NCI-H510A (cell line): Measurements from ENCODE around the gene PRKAG2.

Source experiments
- DNase-seq: peaks from one replicate; lab custom pipeline; 2025; lab: John Stamatoyannopoulos, UW

PRKAG2 gene

DNA sequence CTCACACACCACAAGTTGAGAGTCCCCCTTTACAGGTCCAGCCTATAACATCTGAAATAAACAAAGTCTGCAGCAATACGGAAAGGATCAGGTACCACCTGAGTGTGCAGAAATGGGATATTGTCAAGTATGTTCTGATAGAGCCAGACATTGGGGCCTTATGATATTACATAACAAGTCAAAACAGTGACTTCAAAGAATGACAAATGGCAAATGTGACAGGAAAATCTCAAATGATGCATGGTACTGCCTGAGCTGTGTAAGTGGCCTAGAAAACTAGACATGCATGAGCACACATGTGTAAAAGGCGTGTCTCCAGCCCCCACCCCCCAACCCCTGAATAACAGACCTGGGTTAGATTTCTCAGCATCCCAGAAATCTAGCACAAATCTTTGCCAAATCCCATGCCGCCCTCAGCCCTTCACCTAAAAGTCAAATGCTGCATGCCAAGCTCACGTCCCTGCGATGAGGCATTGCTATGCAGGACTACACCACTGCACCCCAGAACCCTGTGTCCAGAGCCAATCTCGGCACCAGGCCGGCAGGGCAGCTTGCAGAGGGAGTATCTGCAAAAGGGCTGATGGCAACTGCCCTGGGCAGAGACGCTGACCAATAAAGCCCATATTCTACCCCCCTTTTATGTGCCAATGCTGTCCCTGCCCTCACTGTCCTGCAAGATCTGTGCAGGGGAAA is 58.8 kb downstream of the PRKAG2 start:
- no peak for DNase-seq

GRCh38 chr7:151817315-151817690 is 59.6 kb downstream of the PRKAG2 start:
- DNase-seq: no peak

GRCh38 chr7:151816562-151817314 is 60.2 kb downstream of the PRKAG2 start:
- no peak for DNase-seq

DNA sequence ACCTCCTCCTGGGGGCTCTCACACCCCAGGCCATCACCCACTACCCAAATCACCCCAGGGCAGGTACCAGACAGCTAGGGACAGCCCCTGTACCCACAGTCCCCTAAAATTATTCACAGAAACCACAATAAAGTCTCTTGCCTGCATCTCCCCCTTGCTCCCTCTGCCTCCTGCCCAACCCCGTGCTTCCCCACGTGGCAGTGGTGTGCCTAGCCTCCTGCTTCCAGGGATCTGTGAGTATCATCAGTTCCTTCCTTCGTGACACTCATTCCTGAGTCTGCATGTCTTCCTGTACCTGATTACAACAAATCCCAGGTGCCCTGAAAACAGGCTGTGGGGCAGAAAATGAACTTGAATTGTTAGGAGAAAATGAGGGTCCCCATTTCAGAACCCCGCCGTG is 61.5 kb downstream of the PRKAG2 start:
- no peak for DNase-seq

- DNase-seq: no peak
Observed at GRCh38 chr7:151814400-151815009, 62.4 kb downstream of the PRKAG2 start.

GRCh38 chr7:151813997-151814396 is 62.9 kb downstream of the PRKAG2 start:
- no peak for DNase-seq

DNA sequence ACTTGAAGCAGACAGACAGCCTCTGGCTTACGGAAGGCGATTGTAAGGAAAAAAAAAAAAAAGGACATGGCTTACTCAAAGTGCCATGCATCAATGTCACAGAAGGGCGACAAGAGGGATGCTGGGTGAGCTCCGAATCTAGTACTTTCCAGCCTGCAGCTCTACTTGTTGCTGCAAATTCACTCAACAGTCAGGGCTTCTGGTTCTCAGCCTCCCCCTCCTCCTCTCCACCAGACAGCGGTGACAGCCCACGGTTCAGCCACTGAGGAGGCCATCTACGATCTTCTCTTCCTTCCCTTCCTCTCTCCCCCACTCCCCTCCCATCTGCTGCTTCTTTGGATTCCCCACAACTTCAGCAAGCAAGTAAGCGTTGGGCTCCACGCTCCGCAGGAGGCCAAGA is 63.5 kb downstream of the PRKAG2 start:
- DNase-seq: no peak

- DNase-seq: no peak
Observed at GRCh38 chr7:151812967-151813366, 63.9 kb downstream of the PRKAG2 start.

DNA sequence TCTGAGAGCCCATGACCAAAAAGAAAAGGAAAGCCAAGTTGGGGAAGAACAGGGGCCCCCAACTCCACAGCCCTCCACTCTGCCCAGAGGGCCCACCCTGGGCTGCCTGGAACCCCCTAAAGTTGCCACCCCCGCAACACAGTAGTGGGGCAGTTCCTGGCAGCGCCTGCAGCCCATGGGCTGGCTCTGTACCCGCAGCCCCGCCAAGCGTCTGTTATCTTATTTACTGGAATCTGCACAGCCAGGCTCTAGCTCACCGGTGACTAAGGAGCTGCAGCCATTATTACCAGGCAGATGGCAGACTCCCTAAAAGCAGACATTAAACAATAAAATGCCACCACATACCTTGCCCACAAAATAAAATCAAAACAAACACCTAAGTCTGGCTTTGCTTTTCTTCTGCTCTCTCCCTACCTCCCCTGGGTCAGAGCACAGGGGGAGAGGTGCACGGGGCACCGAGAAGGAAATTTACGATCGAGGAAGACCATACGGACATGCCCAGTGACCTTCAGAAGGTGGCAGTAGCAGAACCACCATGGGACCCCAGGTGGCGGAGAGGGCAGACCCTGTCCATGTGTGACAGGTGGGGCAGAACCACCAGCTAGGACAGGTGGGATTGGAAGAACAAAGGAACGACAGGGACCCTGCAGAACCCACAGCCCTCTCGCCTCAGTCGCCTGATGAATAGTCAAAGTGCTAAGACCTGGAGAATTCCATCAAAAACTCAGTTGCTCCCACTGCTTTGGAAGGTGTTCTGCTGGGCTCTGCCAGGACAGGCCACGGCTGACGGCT is 66.3 kb downstream of the PRKAG2 start:
- DNase-seq: no peak

- DNase-seq: no peak
Observed at GRCh38 chr7:151809864-151810170, 67.1 kb downstream of the PRKAG2 start.

GRCh38 chr7:151809146-151809863 is 67.6 kb downstream of the PRKAG2 start:
- no peak for DNase-seq

DNA sequence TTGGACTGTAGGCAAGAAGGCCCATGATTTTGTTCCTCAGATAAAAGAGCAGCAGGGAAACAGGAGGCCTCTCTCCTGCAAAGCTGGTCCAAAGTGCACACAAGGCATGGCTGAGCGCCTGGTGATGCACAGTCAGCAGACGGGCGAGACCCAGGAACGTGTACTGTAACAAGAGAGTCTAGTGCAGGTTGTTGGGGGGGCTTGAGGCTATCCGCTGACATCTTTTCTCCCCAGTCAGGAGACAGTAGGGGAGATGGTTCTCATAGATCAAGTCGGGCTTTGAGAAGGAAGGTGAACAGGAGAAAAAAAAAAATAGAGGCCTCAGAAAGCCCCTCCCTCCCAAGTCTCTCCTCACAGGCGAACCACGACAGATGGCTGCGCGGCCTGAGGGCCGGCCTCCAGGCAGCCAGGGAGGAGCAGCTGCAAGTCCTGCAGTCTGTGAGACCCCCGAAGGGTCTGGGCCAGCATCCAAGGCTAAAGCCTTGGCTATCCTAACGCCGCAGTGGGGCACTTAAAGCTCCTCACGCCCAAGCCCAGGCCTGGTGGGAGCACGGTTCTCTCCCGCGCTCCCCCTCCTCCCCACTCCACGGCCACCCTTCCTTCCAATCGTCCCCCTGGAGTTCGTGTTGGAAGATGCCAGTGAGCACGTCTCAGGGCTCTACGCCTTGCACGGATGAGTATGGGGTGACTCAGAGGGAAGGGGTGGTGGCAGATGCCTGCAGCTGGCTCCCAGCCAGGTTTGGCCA is 68.3 kb downstream of the PRKAG2 start:
- DNase-seq: no peak

- DNase-seq: no peak
Observed at GRCh38 chr7:151807846-151808245, 69.1 kb downstream of the PRKAG2 start.

GRCh38 chr7:151806952-151807775 is 69.8 kb downstream of the PRKAG2 start:
- no peak for DNase-seq

DNA sequence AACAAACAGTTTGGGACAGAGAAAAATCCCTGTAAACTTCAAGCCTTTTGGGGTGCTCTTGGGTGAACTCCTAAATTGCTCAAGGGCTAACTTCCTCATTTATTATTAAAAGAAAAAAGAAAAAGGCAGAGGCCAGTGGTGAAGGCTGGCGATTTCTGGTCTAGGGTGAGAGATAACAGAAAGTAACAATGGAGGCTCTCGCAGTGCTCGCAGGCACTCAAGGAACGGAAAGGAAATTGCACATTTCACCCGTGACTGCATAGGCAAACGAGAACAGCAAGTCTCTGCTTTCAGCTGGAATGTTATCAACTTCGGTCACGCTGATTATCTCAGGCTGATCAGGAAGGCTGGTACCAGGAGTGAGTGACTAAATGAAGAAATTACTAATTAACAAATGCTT is 70.7 kb downstream of the PRKAG2 start:
- no peak for DNase-seq

- no peak for DNase-seq
Observed at GRCh38 chr7:151805191-151805590, 71.7 kb downstream of the PRKAG2 start.

DNA sequence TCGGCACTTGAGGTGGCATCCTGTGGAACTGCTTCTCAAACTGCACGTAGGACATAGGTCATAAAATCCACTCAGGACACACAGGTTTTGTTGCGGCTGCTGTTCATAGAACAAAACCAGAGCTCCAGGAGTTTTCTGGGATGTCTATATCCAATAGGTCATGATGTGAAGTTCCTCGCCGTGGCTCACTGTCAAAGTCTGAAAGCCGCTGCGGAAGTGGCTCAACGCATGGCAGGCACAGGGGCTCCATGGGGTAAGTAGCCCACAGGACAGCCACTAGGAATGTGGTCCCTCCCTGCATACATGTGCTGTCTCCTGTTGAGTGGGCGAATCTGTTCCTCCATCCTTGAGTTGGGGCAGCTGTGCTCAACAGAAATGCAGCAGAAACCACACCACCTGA is 72.2 kb downstream of the PRKAG2 start:
- DNase-seq: no peak

- DNase-seq: no peak
Observed at GRCh38 chr7:151803841-151804240, 73.1 kb downstream of the PRKAG2 start.

DNA sequence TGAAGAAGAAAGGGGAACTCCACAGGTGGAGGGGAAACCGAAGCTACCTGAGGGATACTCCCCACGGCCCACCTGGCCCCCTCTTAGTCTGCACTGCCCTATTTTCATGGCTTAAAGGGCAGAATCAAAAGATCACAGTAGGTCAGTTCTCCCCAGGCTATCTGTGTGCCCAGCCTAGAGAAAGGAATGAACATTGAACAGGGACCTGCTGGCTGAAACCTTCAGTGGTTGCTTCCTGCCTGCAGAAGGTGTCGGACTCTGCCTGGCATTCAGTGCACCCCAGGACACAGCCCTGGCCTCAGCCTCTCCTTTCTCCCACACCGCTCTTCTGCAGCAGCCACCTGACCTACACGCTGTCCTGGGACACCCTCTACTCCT is 74.5 kb downstream of the PRKAG2 start:
- no peak for DNase-seq

- DNase-seq: no peak
Observed at GRCh38 chr7:151801782-151802468, 75.0 kb downstream of the PRKAG2 start.
